T-helper 17 cell (primary cell): Measurements from ENCODE around the gene GMEB2. TPM values are rescaled to one million over a fixed set of nuclear protein-coding genes. Genes with fewer than 3 reads are reported as not detected.

Experiments used
- ATAC-seq: fragments of 150-1000 bp; cut with Tn5 transposase; 2 replicates; pipeline ENCODE4 v1.10.0; 2021; ENCODE audit warnings: mild to moderate bottlenecking, moderate library complexity
- DNase-seq, 3 donors: peaks; one replicate each; pipeline versions ENCODE4 v3.0.0 to v3.0.0-alpha.2; 2020 to 2021
- H3K9me3 ChIP-seq: one replicate; pipeline ENCODE4 v1.7.0; 2013; ENCODE audit warnings: low read length, mild to moderate bottlenecking; ENCODE audit not compliant: control insufficient read depth, poor library complexity, severe bottlenecking
- H3K27ac Mint-ChIP-seq: one replicate; pipeline ENCODE4 v1.8.0; 2022; ENCODE audit warnings: mild to moderate bottlenecking, moderate library complexity, mixed read lengths
- H3K27me3 Mint-ChIP-seq: one replicate; pipeline ENCODE4 v1.8.0; 2022; ENCODE audit warnings: mixed read lengths
- H3K36me3 Mint-ChIP-seq: one replicate; pipeline ENCODE4 v1.8.0; 2022; ENCODE audit warnings: low read depth, mixed read lengths
- H3K4me1 Mint-ChIP-seq: one replicate; pipeline ENCODE4 v1.8.0; 2022; ENCODE audit warnings: mild to moderate bottlenecking, mixed read lengths
- H3K4me3 Mint-ChIP-seq: one replicate; pipeline ENCODE4 v1.8.0; 2022; ENCODE audit warnings: mild to moderate bottlenecking, moderate library complexity, mixed read lengths
- total RNA-seq, 4 donors: library from RNA in 2 of 4; stranded (reverse) in 2 of 4; gene quantifications; one replicate each; pipeline ENCODE4 v1.2.3 and lab custom pipeline; 2022 to 2026

Gene GMEB2
- total RNA-seq, 2 donors from 2014 or later: 17.3 to 21.0 TPM

GRCh38 chr20:63544241-63544957 lies 82.5 kb downstream of the GMEB2 start:
- H3K27ac Mint-ChIP-seq: no peak overlapping the region
- H3K36me3 Mint-ChIP-seq: no peaks in the 10 kb centered on the region
- DNase-seq (no peak), ATAC-seq (no peak)
- no peaks in the 10 kb centered on the region for H3K9me3 ChIP-seq
- H3K27me3 Mint-ChIP-seq: no peaks in the 10 kb centered on the region
- no peak overlapping the region for H3K4me3 Mint-ChIP-seq
- H3K4me1 Mint-ChIP-seq: peaks cover 9% of the 10 kb centered on the region

- DNase-seq (no peak), ATAC-seq (no peak)
- H3K4me1 Mint-ChIP-seq: peaks cover 9% of the 10 kb centered on the region
- H3K36me3 Mint-ChIP-seq: no peaks in the 10 kb centered on the region
- H3K27me3 Mint-ChIP-seq: no peaks in the 10 kb centered on the region
- H3K27ac Mint-ChIP-seq: no peak overlapping the region
- no peaks in the 10 kb centered on the region for H3K9me3 ChIP-seq
- H3K4me3 Mint-ChIP-seq: no peak overlapping the region
These were observed 83.2 kb downstream of the GMEB2 start for GRCh38 chr20:63543733-63544132.

GRCh38 chr20:63543131-63543530 lies 83.8 kb downstream of the GMEB2 start:
- no peaks in the 10 kb centered on the region for H3K36me3 Mint-ChIP-seq
- H3K27me3 Mint-ChIP-seq: no peaks in the 10 kb centered on the region
- H3K9me3 ChIP-seq: no peaks in the 10 kb centered on the region
- ATAC-seq (no peak), DNase-seq (no peak)
- no peak overlapping the region for H3K4me3 Mint-ChIP-seq
- peaks cover 9% of the 10 kb centered on the region for H3K4me1 Mint-ChIP-seq
- H3K27ac Mint-ChIP-seq: no peak overlapping the region

GRCh38 chr20:63542696-63543095 lies 84.2 kb downstream of the GMEB2 start:
- no peak for DNase-seq
- ATAC-seq: no peak
- Mint-ChIP-seq H3K36me3 (no peaks in the 10 kb centered on the region), H3K4me3 (no peak overlapping the region), H3K27ac (no peak overlapping the region), H3K27me3 (no peaks in the 10 kb centered on the region), H3K4me1 (peaks cover 10% of the 10 kb centered on the region)
- no peaks in the 10 kb centered on the region for H3K9me3 ChIP-seq

GRCh38 chr20:63542031-63542559 lies 84.8 kb downstream of the GMEB2 start:
- Mint-ChIP-seq H3K27me3 (no peaks in the 10 kb centered on the region), H3K4me1 (peaks cover 12% of the 10 kb centered on the region), H3K4me3 (no peak overlapping the region), H3K27ac (no peak overlapping the region), H3K36me3 (no peaks in the 10 kb centered on the region)
- DNase-seq (no peak), ATAC-seq (no peak)
- no peaks in the 10 kb centered on the region for H3K9me3 ChIP-seq

GRCh38 chr20:63541371-63541770 lies 85.5 kb downstream of the GMEB2 start:
- no peak for ATAC-seq
- Mint-ChIP-seq H3K36me3 (no peaks in the 10 kb centered on the region), H3K4me1 (peaks cover 15% of the 10 kb centered on the region), H3K4me3 (no peak overlapping the region), H3K27ac (no peak overlapping the region), H3K27me3 (no peaks in the 10 kb centered on the region)
- DNase-seq: no peak
- H3K9me3 ChIP-seq: no peaks in the 10 kb centered on the region

- H3K36me3 Mint-ChIP-seq: no peaks in the 10 kb centered on the region
- peaks cover 17% of the 10 kb centered on the region for H3K4me1 Mint-ChIP-seq
- ATAC-seq (no peak), DNase-seq (no peak)
- no peaks in the 10 kb centered on the region for H3K27me3 Mint-ChIP-seq
- no peak overlapping the region for H3K27ac Mint-ChIP-seq
- H3K4me3 Mint-ChIP-seq: peak overlapping the region; percentile 12
- no peaks in the 10 kb centered on the region for H3K9me3 ChIP-seq
These were observed 86.3 kb downstream of the GMEB2 start for GRCh38 chr20:63540417-63541186.

- Mint-ChIP-seq H3K27me3 (no peaks in the 10 kb centered on the region), H3K27ac (no peak overlapping the region), H3K4me3 (peak overlapping the region; percentile 50)
These were observed 87.2 kb downstream of the GMEB2 start for GRCh38 chr20:63539441-63540370.

GRCh38 chr20:63539092-63539430 lies 87.8 kb downstream of the GMEB2 start:
- no peaks in the 10 kb centered on the region for H3K36me3 Mint-ChIP-seq
- no peak for DNase-seq
- ATAC-seq: no peak
- H3K27me3 Mint-ChIP-seq: no peaks in the 10 kb centered on the region
- H3K27ac Mint-ChIP-seq: no peak overlapping the region
- peak overlapping the region; percentile 50 for H3K4me3 Mint-ChIP-seq
- no peaks in the 10 kb centered on the region for H3K9me3 ChIP-seq
- peaks cover 13% of the 10 kb centered on the region for H3K4me1 Mint-ChIP-seq

More at GRCh38 chr20:63539441-63540370, 87.2 kb downstream of the GMEB2 start:
- Mint-ChIP-seq H3K4me1 (peaks cover 13% of the 10 kb centered on the region), H3K36me3 (no peaks in the 10 kb centered on the region)
- ATAC-seq (no peak), DNase-seq (no peak)
- H3K9me3 ChIP-seq: no peaks in the 10 kb centered on the region

GRCh38 chr20:63538204-63539091 lies 88.5 kb downstream of the GMEB2 start:
- ATAC-seq (peak; percentile 57), DNase-seq (peak; percentile 38 to 55 (median 54))
- H3K9me3 ChIP-seq: no peaks in the 10 kb centered on the region
- Mint-ChIP-seq H3K27ac (peak overlapping the region; percentile 19), H3K36me3 (no peaks in the 10 kb centered on the region), H3K4me1 (peaks cover 10% of the 10 kb centered on the region), H3K27me3 (no peaks in the 10 kb centered on the region), H3K4me3 (peak overlapping the region; percentile 74)
